Activated T-cell treated with anti-CD3 and anti-CD28 coated beads, Interleukin-2, amount 50 U/mL, for 24 hours (primary cell): ENCODE results near the gene OR3A1.
"Not testable (repeated sequence)": the region's sequence is repeated elsewhere in the genome, so short reads cannot be mapped to it uniquely, and the experiment has no call there.

Source experiments
- DNase-seq: peaks from one replicate; pipeline ENCODE4 v3.0.0-alpha.2; 2020
- H3K27ac Mint-ChIP-seq: 2 replicates; pipeline ENCODE4 v1.8.0; 2020; ENCODE audit warnings: mild to moderate bottlenecking, mixed read lengths
- H3K27me3 Mint-ChIP-seq: 2 replicates; pipeline ENCODE4 v1.8.0; 2020; ENCODE audit warnings: mixed read lengths
- H3K36me3 Mint-ChIP-seq: 2 replicates; pipeline ENCODE4 v1.8.0; 2020; ENCODE audit warnings: low read depth, mixed read lengths
- H3K4me1 Mint-ChIP-seq: 2 replicates; pipeline ENCODE4 v1.8.0; 2020; ENCODE audit warnings: low read depth, mixed read lengths
- H3K4me3 Mint-ChIP-seq: 2 replicates; pipeline ENCODE4 v1.8.0; 2020; ENCODE audit warnings: mild to moderate bottlenecking, moderate library complexity, mixed read lengths
- H3K9me3 Mint-ChIP-seq: 2 replicates; pipeline ENCODE4 v1.8.0; 2020; ENCODE audit warnings: mixed read lengths

The OR3A1 gene

DNA sequence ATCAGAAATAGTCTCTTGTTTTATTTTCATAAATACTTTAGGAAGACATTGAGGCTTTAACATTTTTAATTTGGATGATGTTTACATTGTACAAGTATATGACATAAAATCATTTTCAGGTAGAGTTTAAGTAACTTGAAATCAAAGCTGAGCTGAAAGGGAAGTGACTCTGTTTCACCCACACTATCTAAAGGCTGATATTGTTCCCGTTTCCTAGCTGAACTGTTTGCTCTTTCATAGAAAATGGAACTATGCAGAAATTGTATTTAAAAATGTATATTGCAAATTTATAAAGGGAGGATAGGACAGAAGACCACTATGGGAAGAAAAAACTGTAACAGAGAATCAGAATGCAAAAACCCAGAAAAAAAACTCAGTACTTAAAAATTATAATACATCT, 53.3 kb downstream of the OR3A1 start:
- DNase-seq, H3K27me3 Mint-ChIP-seq, H3K4me1 Mint-ChIP-seq, H3K4me3 Mint-ChIP-seq, H3K27ac Mint-ChIP-seq, H3K9me3 Mint-ChIP-seq, H3K36me3 Mint-ChIP-seq: not testable (repeated sequence)

DNA sequence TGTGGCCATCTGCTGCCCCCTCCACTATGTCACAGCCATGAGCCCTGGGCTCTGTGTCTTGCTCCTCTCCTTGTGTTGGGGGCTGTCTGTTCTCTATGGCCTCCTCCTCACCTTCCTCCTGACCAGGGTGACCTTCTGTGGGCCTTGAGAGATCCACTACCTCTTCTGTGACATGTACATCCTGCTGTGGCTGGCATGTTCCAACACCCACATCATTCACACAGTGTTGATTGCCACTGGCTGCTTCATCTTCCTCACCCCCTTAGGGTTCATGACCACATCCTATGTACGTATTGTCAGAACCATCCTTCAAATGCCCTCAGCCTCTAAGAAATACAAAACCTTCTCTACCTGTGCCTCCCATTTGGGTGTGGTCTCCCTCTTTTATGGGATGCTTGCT, 57.1 kb downstream of the OR3A1 start:
- H3K36me3 Mint-ChIP-seq, H3K4me1 Mint-ChIP-seq, H3K4me3 Mint-ChIP-seq, DNase-seq, H3K27ac Mint-ChIP-seq, H3K27me3 Mint-ChIP-seq, H3K9me3 Mint-ChIP-seq: not testable (repeated sequence)
